ENCODE results near the gene B3GALNT2.
"Not testable (repeated sequence)": the region's sequence is repeated elsewhere in the genome, so short reads cannot be mapped to it uniquely, and the experiment has no call there.

Gene B3GALNT2

GRCh38 chr1:235503403-235504121, 690 bp downstream of the B3GALNT2 start:
- DNase-seq = peak; percentile 27

- DNase-seq = no peak
These were observed 1.4 kb downstream of the B3GALNT2 start for GRCh38 chr1:235502601-235503402.

DNA sequence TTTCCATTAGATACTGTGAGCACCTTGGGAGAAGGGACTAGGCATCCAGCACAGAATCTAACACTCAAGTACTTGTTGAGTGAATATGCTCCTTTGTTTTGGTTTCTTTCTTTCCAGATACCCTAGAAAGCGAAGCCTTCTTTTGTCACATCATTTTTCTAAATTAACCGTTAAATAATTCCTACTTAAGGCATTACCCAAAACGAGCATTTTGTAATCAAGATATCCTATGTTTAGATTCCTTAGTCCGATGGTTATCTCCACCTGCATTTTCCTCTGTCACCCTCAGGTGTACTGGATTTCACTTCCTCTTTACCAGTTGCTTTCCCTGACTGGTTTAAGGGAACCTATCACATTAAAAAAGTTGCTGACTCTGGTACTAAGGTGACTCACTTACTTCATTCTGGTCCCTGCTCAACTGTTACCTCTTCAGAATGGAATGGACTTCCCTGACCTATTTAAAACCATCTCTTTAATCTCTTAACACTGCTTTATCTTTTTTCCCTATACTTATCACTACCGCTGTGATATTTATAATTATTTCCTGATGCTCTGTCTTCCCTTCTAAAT, 3.2 kb downstream of the B3GALNT2 start:
- no peak for DNase-seq

DNA sequence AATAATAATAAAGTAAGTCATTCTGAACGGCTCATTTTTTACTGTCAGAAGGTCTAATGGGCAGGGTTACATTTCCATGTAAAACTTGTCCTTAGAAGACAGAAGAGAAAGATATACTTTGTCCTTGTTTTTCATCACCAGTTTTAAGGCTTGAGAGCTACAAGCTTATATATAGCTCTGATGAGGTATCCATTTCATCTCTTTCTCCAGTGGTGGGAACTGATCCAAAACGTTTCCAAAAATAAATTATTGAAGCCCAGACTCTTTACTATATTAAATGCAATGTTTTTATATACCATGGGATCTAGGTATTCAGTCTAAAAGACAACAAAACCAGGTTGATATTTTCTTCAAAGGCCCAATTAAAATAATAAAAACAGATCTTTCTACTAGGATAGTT, 8.7 kb downstream of the B3GALNT2 start:
- DNase-seq = no peak

- DNase-seq = no peak
These were observed 9.2 kb downstream of the B3GALNT2 start for GRCh38 chr1:235495030-235495429.

- no peak for DNase-seq
These were observed 9.7 kb downstream of the B3GALNT2 start for GRCh38 chr1:235494531-235494930.

- no peak for DNase-seq
These were observed 12.6 kb downstream of the B3GALNT2 start for GRCh38 chr1:235491644-235492043.

GRCh38 chr1:235486321-235486720, 17.9 kb downstream of the B3GALNT2 start:
- DNase-seq = no peak

- no peak for DNase-seq
These were observed 18.7 kb downstream of the B3GALNT2 start for GRCh38 chr1:235485558-235485957.

- no peak for DNase-seq
These were observed 21.2 kb downstream of the B3GALNT2 start for GRCh38 chr1:235483090-235483489.

DNA sequence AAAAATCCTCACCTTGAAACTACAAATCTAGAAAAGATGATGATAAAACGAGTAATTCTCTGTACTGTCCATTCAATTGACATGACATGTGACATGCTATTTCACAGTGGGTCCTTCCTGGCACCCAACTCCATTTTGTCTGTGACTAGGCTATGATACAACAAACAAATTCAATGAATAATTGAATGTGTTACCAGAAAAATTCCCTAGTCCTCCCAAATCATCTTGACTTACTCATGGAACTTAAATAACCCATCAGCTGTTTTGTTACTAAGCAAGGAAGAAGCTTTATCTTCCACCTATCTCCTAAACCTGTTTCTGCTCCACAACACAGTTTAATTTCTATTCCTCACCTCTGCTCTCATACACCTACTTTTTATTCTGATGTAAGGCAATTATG, 30.4 kb downstream of the B3GALNT2 start:
- DNase-seq = no peak

- no peak for DNase-seq
These were observed 33.4 kb downstream of the B3GALNT2 start for GRCh38 chr1:235470741-235471439.

GRCh38 chr1:235469897-235470296, 34.4 kb downstream of the B3GALNT2 start:
- DNase-seq = not testable (repeated sequence)

DNA sequence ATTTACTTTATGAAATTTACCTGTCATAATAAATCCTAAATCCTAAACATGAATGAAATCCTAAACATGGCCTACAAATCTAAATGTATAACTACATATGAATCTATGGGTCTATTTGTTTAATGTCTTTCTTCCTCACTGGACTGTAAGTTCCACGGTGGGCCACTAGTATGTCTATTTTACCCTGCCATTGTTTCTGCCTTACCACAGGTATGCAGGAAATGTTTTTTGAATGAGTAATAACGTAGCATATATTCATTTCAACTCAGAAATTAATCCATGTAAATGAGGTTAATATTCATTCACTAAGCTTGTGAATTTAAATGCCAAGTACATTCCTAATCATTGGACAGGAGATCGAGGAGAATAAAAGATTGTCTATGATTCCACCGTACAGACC, 35.3 kb downstream of the B3GALNT2 start:
- no peak for DNase-seq

DNA sequence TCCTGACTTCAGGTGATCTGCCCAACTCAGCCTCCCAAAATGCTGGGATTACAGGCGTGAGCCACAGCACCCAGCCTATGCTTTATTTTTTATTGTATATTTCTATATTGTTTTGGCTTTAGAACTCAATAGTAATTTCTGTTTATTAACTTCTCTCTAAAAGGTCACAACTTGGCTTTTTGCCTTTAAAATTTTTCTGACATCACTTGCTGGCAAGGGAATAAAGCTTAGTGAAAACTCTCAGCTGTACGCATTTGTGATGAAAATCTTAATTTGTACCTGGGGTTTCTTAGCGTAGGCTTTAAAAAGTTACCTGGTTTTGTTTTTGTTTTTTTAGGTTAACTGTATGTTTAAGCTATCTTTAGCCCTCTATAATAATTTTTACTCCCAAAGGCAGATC, 36.2 kb downstream of the B3GALNT2 start:
- DNase-seq = no peak

GRCh38 chr1:235465066-235465465, 39.2 kb downstream of the B3GALNT2 start:
- DNase-seq = no peak

- not testable (repeated sequence) for DNase-seq
These were observed 41.4 kb downstream of the B3GALNT2 start for GRCh38 chr1:235462832-235463231.

DNA sequence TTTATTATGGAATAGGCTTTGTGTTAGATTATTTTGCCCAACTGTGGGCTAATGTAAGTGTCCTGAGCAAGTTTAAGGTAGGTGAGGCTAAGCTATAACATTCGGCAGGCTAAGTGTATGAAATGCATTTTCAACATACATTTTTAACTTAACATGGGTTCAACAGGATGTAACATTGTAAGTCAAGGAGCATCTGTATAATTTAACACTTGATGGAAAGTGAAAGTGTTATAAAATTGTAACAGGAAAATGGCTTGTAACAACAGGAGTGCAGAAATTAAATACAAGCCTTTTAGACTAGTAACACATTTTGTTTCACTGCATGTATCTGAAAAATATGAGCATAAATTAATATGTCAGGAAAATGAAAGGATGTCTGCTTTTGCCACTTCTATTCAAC, 42.3 kb downstream of the B3GALNT2 start:
- no peak for DNase-seq

GRCh38 chr1:235460770-235461169, 43.5 kb downstream of the B3GALNT2 start:
- DNase-seq = no peak

DNA sequence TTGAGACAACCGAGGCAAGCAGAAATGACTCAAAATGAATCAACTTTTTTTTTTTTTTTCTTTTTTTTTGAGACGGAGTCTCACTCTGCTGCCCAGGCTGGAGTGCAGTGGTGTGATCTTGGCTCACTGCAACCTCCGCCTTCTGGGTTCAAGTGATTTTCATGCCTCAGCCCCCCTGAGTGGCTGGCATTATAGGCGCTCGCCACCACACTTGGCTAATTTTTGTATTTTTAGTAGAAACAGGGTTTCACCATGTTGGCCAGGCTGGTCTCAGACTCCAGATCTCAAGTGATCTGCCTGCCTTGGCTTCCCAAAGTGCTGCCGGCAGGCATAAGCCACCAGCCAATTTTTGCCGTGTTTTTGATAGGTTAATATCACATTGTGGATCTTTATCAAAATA, 46.4 kb downstream of the B3GALNT2 start:
- DNase-seq = not testable (repeated sequence)

GRCh38 chr1:235455823-235456222, 48.4 kb downstream of the B3GALNT2 start:
- DNase-seq = no peak

DNA sequence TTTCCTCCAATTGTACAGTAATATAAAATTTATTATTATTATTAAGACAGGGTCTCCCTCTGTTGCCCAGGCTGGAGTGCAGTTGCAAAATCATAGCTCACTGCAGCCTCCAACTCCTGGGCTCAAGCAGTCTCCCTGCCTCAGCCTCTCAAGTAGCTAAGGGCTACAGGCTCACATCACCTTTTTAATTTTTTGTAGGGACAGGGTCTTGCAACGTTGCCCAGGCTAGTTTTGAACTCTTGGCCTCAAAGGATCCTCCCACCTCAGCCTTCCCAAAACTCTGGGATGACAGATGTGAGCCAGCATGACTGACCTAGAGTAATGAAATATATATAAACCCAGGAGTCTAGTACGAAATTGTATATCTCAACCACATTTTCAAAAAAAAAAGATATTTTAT, 49.2 kb downstream of the B3GALNT2 start:
- DNase-seq = no peak

DNA sequence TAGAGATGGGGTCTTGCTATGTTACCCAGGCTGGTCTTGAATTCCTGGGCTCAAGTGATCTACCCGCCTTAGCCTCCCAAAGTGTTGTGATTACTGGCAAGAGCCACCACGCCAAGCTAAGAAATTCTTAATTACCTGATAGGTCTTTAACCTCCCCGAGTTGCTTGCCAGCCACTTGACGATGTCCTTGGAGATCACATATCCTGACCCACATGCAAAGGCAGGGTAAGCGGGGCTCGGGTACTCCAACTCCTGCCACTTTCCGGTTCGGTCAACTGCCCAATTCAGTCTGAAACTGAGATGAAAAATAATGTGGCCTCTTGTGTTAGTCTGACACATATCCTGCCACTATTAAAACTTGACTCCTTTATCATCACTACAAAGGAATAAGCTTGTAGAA, 50.2 kb downstream of the B3GALNT2 start:
- DNase-seq = no peak

Data from stimulated activated CD4-positive, alpha-beta T cell treated with anti-CD3 and anti-CD28 coated beads, Interleukin-4, amount 100 ng/mL, for 1 hour (primary cell).